Spleen (tissue), 11 donors: ENCODE results near the gene MEGF8. TPM values are rescaled to one million over a fixed set of nuclear protein-coding genes. Genes with fewer than 3 reads are reported as not detected.

ENCODE experiments used
- DNase-seq: peaks from one replicate; pipeline ENCODE4 v3.0.0-alpha.2; 2020
- H3K27ac ChIP-seq, 8 donors: fragments of 200-600 bp; sonication (generic) in 7 of 8; 1 replicate in 4 of 8; 2 replicates in 4 of 8; pipeline versions ENCODE4 v1.5.0 to v1.8.0; 2016 to 2021; ENCODE audit warnings: inconsistent platforms in 4 of 8, mild to moderate bottlenecking in 4 of 8, moderate library complexity in 1 of 8
- H3K27me3 ChIP-seq, 7 donors: fragments of 200-600 bp; sonication (generic) in 6 of 7; replicated peaks in 1 of 7; 1 replicate in 4 of 7; 2 replicates in 3 of 7; pipeline versions ENCODE4 v1.5.0 to v1.8.0; 2016 to 2021; ENCODE audit warnings: inconsistent platforms in 3 of 7, mild to moderate bottlenecking in 1 of 7
- H3K36me3 ChIP-seq, 6 donors: fragments of 200-600 bp; sonication (generic) in 5 of 6; 1 replicate in 4 of 6; 2 replicates in 2 of 6; pipeline versions ENCODE4 v1.5.0 to v1.8.0; 2016 to 2021; ENCODE audit warnings: inconsistent platforms in 2 of 6
- H3K4me1 ChIP-seq, 6 donors: fragments of 200-600 bp; sonication (generic) in 5 of 6; 1 replicate in 3 of 6; 2 replicates in 3 of 6; pipeline versions ENCODE4 v1.5.0 to v1.8.0; 2016 to 2021; ENCODE audit warnings: inconsistent platforms in 3 of 6
- H3K4me3 ChIP-seq, 8 donors: fragments of 200-600 bp; sonication (generic) in 7 of 8; 1 replicate in 4 of 8; 2 replicates in 4 of 8; pipeline versions ENCODE4 v1.5.0 to v1.8.0; 2016 to 2021; ENCODE audit warnings: inconsistent platforms in 4 of 8, mild to moderate bottlenecking in 4 of 8, moderate library complexity in 2 of 8
- H3K9me3 ChIP-seq, 8 donors: fragments of 200-600 bp; sonication (generic) in 7 of 8; 1 replicate in 4 of 8; 2 replicates in 4 of 8; pipeline versions ENCODE4 v1.5.0 to v1.8.0; 2016 to 2021; ENCODE audit warnings: inconsistent platforms in 4 of 8
- POLR2A ChIP-seq, 3 donors: fragments of 450-650 bp; IDR thresholded peaks; one replicate each; pipeline ENCODE4 v1.5.1; 2017; ENCODE audit warnings: antibody characterized with exemption in 3 of 3, mild to moderate bottlenecking in 1 of 3
- POLR2AphosphoS5 ChIP-seq, 3 donors: sonication (generic); formaldehyde crosslinking; IDR thresholded peaks; one replicate each; pipeline ENCODE4 v1.5.1; 2017; ENCODE audit warnings: antibody characterized with exemption in 3 of 3
- WGBS, 5 donors: extraction: QIAGEN DNeasy Blood & Tissue Kit in 3 of 5; methylation state at CpG; one replicate each; pipeline versions ENCODE4 v1.1.5 to v1.1.7; 2013 to 2018; 5-methylcytosine and 5-hydroxymethylcytosine counted together
- intact Hi-C: fragments of 100-400 bp; cut with DNase I; formaldehyde crosslinking; loops from one replicate; pipeline ENCODE4 v1.15.0; 2023; ENCODE audit warnings: low total_unique reads
- polyA plus RNA-seq, 3 donors: library from polyadenylated mRNA; stranded (reverse); fragments of 200-250 nt; gene quantifications; one replicate each; pipeline ENCODE4 v1.2.1, GENCODE V29; 2013
- total RNA-seq, 7 donors: library from RNA; depleted of rRNA in 3 of 7; stranded (reverse); fragments of >200 nt in 3 of 7; fragmentation: NEBNext Ultra II Directional in 4 of 7; extraction: Animal tissue kit (Norgen Biotek cat#: 25700) in 4 of 7; gene quantifications; one replicate each; pipeline versions ENCODE4 v1.1.0 to v1.2.1, GENCODE V29; 2016 to 2021
- TF ChIP-seq, protein P1 (sequence below), 11 experiments: fragments of 200-600 bp in 7 of 11; fragments of 450-650 bp in 4 of 11; sonication (generic) in 4 of 11; IDR thresholded peaks in 8 of 11; conservative IDR thresholded peaks in 3 of 11; 1 replicate in 7 of 11; 2 replicates in 4 of 11; pipeline versions ENCODE4 v1.4.0 to v1.8.0; 2016 to 2021; ENCODE audit warnings: antibody characterized with exemption in 11 of 11, inconsistent platforms in 4 of 11, mild to moderate bottlenecking in 1 of 11
- donor health status: healthy with polysubstance abuse.
- donor health status: DM: no; HTN: no; CAD: no; lungs with moderate emphysema.
- donor health status: DM: no; HTN: no; CAD: no.
- donor health status: Bipolar disorder and iron deficiency.
- donor health status: healthy.
- donor health status: DM: no; HTN: no; CAD: no.
- donor health status: DM: yes; HTN: yes; CAD: no.

MEGF8 gene
- total and polyA plus RNA-seq, 10 donors: 2.3 to 26.2 (median 18.7) TPM

DNA sequence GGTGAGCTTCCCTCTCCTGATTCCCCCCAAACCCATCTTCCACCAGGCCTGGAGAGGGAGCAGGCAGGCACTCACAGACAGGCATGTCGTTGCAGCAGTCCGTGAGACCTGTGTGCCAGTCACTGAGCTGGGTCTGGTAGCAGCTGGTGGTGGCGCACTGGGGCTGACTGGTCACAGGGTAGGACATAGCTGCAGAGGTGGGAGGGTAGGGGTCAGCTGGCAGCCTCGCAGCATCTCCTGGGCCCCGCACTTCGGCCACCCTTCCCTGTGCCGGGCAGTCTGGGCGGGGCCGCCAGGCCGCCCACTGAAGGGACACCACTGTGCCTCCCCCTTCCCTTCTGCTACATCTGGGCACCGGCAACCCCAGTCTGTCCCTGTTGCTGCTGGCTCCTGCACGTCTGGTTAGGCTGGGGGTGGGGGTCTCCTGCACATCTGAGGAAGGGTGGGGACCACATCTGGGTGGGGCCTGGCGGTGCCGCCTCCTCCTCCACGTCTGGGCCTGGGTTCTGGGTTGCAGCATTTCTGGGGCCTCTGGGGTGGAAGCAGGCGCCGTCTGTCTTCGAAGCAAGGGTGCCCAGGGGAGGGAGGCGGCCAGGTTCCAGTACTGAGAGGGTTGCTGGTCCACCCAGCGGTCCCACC, 63.5 kb downstream of the MEGF8 start:
- Histone ChIP-seq H3K4me1 (peaks cover 4 to 15% (median 12%) of the 10 kb centered on the region in 6 donors), H3K27me3 (peaks cover 0 to 71% (median 17%) of the 10 kb centered on the region in 7 donors), H3K9me3 (no peaks in the 10 kb centered on the region), H3K27ac (no peak overlapping the region), H3K4me3 (no peak overlapping the region), H3K36me3 (no peaks in the 10 kb centered on the region)
- 76 to 80% (median 78%) methylated on average over 16 to 20 of the region's 20 CpGs for WGBS, 5 donors
- intact Hi-C loops: no loop called here
- no peak for TF ChIP-seq POLR2A (IDR thresholded peaks at IDR 0.05)
- no peak for TF ChIP-seq POLR2AphosphoS5 (IDR thresholded peaks at IDR 0.05)
- TF ChIP-seq, protein P1, sequence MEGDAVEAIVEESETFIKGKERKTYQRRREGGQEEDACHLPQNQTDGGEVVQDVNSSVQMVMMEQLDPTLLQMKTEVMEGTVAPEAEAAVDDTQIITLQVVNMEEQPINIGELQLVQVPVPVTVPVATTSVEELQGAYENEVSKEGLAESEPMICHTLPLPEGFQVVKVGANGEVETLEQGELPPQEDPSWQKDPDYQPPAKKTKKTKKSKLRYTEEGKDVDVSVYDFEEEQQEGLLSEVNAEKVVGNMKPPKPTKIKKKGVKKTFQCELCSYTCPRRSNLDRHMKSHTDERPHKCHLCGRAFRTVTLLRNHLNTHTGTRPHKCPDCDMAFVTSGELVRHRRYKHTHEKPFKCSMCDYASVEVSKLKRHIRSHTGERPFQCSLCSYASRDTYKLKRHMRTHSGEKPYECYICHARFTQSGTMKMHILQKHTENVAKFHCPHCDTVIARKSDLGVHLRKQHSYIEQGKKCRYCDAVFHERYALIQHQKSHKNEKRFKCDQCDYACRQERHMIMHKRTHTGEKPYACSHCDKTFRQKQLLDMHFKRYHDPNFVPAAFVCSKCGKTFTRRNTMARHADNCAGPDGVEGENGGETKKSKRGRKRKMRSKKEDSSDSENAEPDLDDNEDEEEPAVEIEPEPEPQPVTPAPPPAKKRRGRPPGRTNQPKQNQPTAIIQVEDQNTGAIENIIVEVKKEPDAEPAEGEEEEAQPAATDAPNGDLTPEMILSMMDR (IDR thresholded peaks at IDR 0.05 in 8 of 11, conservative IDR thresholded peaks at IDR 0.05 in 3 of 11): no peak
- no peak for DNase-seq

DNA sequence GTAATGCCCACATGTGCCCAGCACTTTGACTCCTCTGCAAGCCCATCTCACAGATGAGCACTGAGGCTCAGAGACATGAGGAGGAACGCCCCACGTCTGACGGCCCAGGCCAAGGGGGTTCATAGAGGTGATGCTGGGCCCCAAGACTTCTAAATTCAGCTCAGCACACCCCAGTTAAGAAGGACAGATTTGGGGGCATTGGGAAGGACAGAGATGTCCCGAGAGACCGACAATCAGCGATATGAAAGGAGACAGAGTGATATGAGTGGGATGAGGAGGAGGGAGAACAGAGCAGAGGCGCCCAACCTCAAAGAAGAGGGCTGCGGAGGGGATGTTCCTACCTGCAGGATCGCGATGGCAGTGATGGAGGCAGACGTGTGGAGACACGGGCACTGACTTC, 64.5 kb downstream of the MEGF8 start, which contains the start of gene CNFN:
CNFN (minus strand) TSS at position 399 of the 400 bp plus-strand sequence. CDS start 1,260 bp downstream, outside the sequence.
- 54 to 72% (median 62%) methylated on average over 11 to 12 of the region's 12 CpGs for WGBS, 5 donors
- Histone ChIP-seq H3K4me3 (no peak within 1 kb of the TSS), H3K36me3 (no peaks in the 10 kb centered on the region), H3K27ac (no peak within 1 kb of the TSS), H3K9me3 (no peaks in the 10 kb centered on the region), H3K27me3 (peaks cover 0 to 64% (median 17%) of the 10 kb centered on the region in 7 donors), H3K4me1 (peaks cover 4 to 15% (median 12%) of the 10 kb centered on the region in 6 donors)
- TF ChIP-seq, protein P1 (IDR thresholded peaks at IDR 0.05 in 8 of 11, conservative IDR thresholded peaks at IDR 0.05 in 3 of 11): no peak
- TF ChIP-seq POLR2A (IDR thresholded peaks at IDR 0.05): no peak
- TF ChIP-seq POLR2AphosphoS5 (IDR thresholded peaks at IDR 0.05): no peak
- intact Hi-C loops: no loop called here
- DNase-seq: no peak

DNA sequence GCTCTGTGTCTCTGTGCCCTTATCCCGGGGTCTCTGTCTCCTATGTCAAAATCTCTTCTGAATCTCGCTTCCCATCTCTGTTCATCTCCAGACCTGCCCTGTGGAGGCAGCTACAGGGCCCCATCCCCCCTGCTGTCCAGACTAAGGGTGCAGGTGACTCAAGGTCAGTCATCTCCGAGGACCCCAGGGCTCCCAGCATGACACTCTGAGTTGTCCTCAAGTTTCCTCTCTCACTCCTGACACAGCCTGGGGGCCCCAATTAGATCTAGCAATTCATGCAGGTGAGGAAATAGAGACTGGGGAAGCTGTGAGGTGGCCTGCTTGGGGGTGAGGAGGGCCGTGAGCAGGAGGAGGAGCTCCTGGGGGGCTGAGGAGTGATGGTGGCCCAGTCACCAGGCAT, 66.7 kb downstream of the MEGF8 start:
- DNase-seq: no peak
- no peak for TF ChIP-seq POLR2A (IDR thresholded peaks at IDR 0.05)
- TF ChIP-seq, protein P1 (IDR thresholded peaks at IDR 0.05 in 8 of 11, conservative IDR thresholded peaks at IDR 0.05 in 3 of 11): no peak
- TF ChIP-seq POLR2AphosphoS5 (IDR thresholded peaks at IDR 0.05): no peak
- 62 to 84% (median 73%) methylated on average over 4 of the region's 4 CpGs for WGBS, 5 donors
- Histone ChIP-seq H3K9me3 (no peaks in the 10 kb centered on the region), H3K27me3 (peaks cover 0 to 47% (median 17%) of the 10 kb centered on the region in 7 donors), H3K27ac (no peak overlapping the region), H3K4me1 (peaks cover 0 to 19% (median 14%) of the 10 kb centered on the region in 6 donors), H3K36me3 (no peaks in the 10 kb centered on the region), H3K4me3 (no peak overlapping the region)
- intact Hi-C loops: no loop called here

- Histone ChIP-seq H3K9me3 (no peaks in the 10 kb centered on the region), H3K27ac (no peak overlapping the region), H3K36me3 (no peaks in the 10 kb centered on the region), H3K4me1 (peaks cover 7 to 35% (median 21%) of the 10 kb centered on the region in 6 donors), H3K27me3 (peaks cover 0 to 21% (median 6%) of the 10 kb centered on the region in 7 donors), H3K4me3 (no peak overlapping the region)
- intact Hi-C loops: loop anchor here (5.0 kb wide), 1 partner anchor 67 kb away; the partner anchor contains the start of gene MEGF8
- no peak for DNase-seq
- TF ChIP-seq POLR2AphosphoS5 (IDR thresholded peaks at IDR 0.05) (no peak), POLR2A (IDR thresholded peaks at IDR 0.05) (no peak)
- TF ChIP-seq, protein P1 (IDR thresholded peaks at IDR 0.05 in 8 of 11, conservative IDR thresholded peaks at IDR 0.05 in 3 of 11): no peak
- 88 to 92% (median 91%) methylated on average over 8 of the region's 8 CpGs for WGBS, 5 donors
Measured at GRCh38 chr19:42394751-42395150, 69.3 kb downstream of the MEGF8 start.
